Gastroesophageal sphincter (tissue), 4 donors: ENCODE results near the gene MN1. TPM values are rescaled to one million over a fixed set of nuclear protein-coding genes. Genes with fewer than 3 reads are reported as not detected.

Source experiments
- ATAC-seq: fragments of 150-250 bp; one replicate; pipeline ENCODE4 v1.9.1; 2016; ENCODE audit warnings: mild to moderate bottlenecking, moderate library complexity
- H3K27ac ChIP-seq, 4 donors: fragments of 200-600 bp; sonication (generic) in 3 of 4; 1 replicate in 3 of 4; 2 replicates in 1 of 4; pipeline ENCODE4 v1.5.1; 2016 to 2019
- H3K27me3 ChIP-seq: fragments of 200-600 bp; sonication (generic); one replicate; pipeline ENCODE4 v1.5.1; 2019
- H3K36me3 ChIP-seq, 2 donors: fragments of 200-600 bp; sonication (generic); one replicate each; pipeline ENCODE4 v1.5.1; 2019; ENCODE audit warnings: control low read depth in 1 of 2
- H3K4me1 ChIP-seq, 3 donors: fragments of 200-600 bp; sonication (generic); 1 replicate in 2 of 3; 2 replicates in 1 of 3; pipeline ENCODE4 v1.5.1; 2016 to 2019; ENCODE audit warnings: control low read depth in 2 of 3
- H3K4me3 ChIP-seq, 2 donors: fragments of 200-600 bp; sonication (generic); one replicate each; pipeline ENCODE4 v1.5.1; 2019; ENCODE audit warnings: mild to moderate bottlenecking in 1 of 2, moderate library complexity in 1 of 2
- H3K9me3 ChIP-seq, 3 donors: fragments of 200-600 bp; sonication (generic); one replicate each; pipeline ENCODE4 v1.5.1; 2017 to 2019; ENCODE audit warnings: control low read depth in 2 of 3
- EP300 ChIP-seq: sonication (generic); formaldehyde crosslinking; IDR thresholded peaks from one replicate; pipeline ENCODE4 v1.6.1; 2017; ENCODE audit warnings: antibody characterized with exemption, mild to moderate bottlenecking
- POLR2A ChIP-seq, 2 donors: fragments of 450-650 bp; IDR thresholded peaks; one replicate each; pipeline ENCODE4 v1.6.1; 2017; ENCODE audit warnings: antibody characterized with exemption in 2 of 2, mild to moderate bottlenecking in 2 of 2, moderate library complexity in 1 of 2
- POLR2AphosphoS5 ChIP-seq: sonication (generic); formaldehyde crosslinking; IDR thresholded peaks from one replicate; pipeline ENCODE4 v1.6.1; 2017; ENCODE audit warnings: antibody characterized with exemption
- WGBS, 2 donors: methylation state at CpG; one replicate each; pipeline ENCODE4 v1.1.5; 2018; ENCODE audit warnings: low coverage in 1 of 2; 5-methylcytosine and 5-hydroxymethylcytosine counted together
- total RNA-seq, 4 donors: library from RNA; depleted of rRNA; stranded (reverse); fragments of >200 nt; gene quantifications; one replicate each; pipeline ENCODE4 v1.1.0, GENCODE V29; 2016
- TF ChIP-seq, protein P1 (sequence below), 4 experiments: fragments of 200-600 bp in 2 of 4; fragments of 450-650 bp in 2 of 4; sonication (generic) in 1 of 4; IDR thresholded peaks; one replicate each; pipeline ENCODE4 v1.5.1; 2017 to 2019; ENCODE audit warnings: antibody characterized with exemption in 4 of 4, mild to moderate bottlenecking in 2 of 4, moderate library complexity in 2 of 4

MN1 gene
- total RNA-seq, 4 donors from 2014 or later, result 13.4 to 52.8 (median 28.5) TPM

DNA sequence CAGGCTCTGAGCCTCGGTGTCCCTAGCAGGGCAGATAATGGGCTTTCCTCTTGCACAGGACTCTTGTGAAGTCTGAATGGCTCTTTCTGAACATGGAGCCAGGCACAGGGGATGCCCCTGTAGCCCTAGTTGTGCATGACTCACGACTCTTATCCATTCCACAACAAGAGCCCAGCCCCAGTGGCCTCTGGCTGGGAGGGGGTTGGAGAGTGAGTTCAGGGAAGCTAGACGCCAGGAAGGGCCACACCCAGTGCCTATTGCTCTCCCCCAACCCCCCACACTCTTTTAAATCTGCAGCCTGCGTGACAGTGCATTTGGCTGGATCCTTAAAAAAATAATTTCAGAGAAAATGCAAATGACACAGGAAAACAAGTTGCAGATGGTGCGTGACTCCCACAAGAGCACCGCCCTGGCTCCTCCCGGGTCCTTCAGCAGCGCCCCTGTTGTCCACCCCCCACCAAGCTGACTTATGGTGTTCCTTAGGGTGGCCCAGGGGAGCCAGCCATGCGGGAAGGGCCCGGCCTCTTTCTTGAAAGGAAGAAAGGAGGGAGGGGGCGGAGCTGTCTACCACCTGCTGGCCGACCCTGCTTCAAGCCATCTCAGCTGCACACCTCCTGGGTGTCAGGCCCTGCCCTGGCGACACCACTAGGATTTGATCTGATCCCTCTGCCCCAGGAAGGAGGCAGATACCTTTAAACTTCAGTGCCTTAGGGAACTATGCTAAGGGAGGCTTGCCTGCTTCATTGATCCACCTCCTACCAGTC is 74.7 kb downstream of the MN1 start:
- H3K36me3 ChIP-seq, result no peaks in the 10 kb centered on the region
- TF ChIP-seq, protein P1, sequence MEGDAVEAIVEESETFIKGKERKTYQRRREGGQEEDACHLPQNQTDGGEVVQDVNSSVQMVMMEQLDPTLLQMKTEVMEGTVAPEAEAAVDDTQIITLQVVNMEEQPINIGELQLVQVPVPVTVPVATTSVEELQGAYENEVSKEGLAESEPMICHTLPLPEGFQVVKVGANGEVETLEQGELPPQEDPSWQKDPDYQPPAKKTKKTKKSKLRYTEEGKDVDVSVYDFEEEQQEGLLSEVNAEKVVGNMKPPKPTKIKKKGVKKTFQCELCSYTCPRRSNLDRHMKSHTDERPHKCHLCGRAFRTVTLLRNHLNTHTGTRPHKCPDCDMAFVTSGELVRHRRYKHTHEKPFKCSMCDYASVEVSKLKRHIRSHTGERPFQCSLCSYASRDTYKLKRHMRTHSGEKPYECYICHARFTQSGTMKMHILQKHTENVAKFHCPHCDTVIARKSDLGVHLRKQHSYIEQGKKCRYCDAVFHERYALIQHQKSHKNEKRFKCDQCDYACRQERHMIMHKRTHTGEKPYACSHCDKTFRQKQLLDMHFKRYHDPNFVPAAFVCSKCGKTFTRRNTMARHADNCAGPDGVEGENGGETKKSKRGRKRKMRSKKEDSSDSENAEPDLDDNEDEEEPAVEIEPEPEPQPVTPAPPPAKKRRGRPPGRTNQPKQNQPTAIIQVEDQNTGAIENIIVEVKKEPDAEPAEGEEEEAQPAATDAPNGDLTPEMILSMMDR (IDR thresholded peaks at IDR 0.05), result no peak
- no peak for TF ChIP-seq EP300
- TF ChIP-seq POLR2AphosphoS5, result no peak
- no peak for TF ChIP-seq POLR2A (IDR thresholded peaks at IDR 0.05)
- H3K27me3 ChIP-seq, result no peaks in the 10 kb centered on the region
- H3K4me1 ChIP-seq, result peaks cover 0 to 23% (median 4%) of the 10 kb centered on the region in 3 donors
- WGBS, 2 donors, result 27 to 60% methylated on average over 1 to 5 of the region's 13 CpGs
- ATAC-seq, result peak; percentile 91
- H3K27ac ChIP-seq, result peak overlapping the region in 3 of 4 donors; percentile 63 to 74 (median 73)
- H3K4me3 ChIP-seq, result no peak overlapping the region
- no peaks in the 10 kb centered on the region for H3K9me3 ChIP-seq

DNA sequence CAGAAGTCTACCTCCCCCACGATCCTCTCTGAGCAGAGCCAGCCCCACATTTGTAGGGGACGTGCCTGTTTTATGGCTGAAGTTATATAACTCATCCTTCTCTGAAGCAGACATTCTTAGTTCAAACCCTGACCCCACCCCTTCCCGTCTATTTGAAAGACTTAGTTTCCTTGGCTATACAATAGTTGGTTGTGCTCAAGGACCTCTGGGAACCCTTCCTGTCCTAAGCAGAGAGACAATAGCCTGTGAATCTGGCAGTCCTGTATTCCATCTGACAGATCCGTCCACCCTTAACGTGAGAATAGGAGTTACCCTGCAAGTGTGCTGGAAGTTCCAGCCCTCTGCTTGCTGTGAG is 75.2 kb downstream of the MN1 start:
- peak overlapping the region in 3 of 4 donors; percentile 63 to 74 (median 73) for H3K27ac ChIP-seq
- peak; percentile 13 for ATAC-seq

DNA sequence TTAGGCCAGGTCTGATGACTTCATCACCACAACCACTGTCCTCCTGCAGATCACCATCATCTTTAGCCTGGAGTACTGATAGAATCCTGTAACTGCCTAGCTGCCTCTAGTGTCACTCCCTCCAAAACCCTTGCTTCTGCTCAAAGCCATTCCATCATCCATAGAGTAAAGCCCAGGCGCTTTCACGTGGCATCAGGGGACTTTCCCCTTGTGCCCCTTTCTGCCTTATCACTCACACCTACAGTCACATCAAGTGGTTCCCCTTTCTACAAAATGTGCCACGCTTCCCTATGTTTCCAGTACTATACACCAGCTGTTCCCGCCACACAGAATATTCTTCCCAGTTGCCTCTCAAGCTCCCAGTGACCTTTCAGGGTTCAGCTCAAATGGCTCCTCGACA is 75.9 kb downstream of the MN1 start:
- Histone ChIP-seq H3K4me3 (no peak overlapping the region), H3K27ac (peak overlapping the region in 3 of 4 donors; percentile 63 to 74 (median 73))
- WGBS, 2 donors, result 90 to 100% methylated on average over 5 of the region's 5 CpGs

More for the DNA sequence above, 75.2 kb downstream of the MN1 start:
- H3K9me3 ChIP-seq, result no peaks in the 10 kb centered on the region
- 67% methylated on average over 1 of the region's 5 CpGs; no CpG with 5 or more reads in 1 of the 2 donors for WGBS, 2 donors
- H3K4me1 ChIP-seq, result peaks cover 0 to 23% (median 4%) of the 10 kb centered on the region in 3 donors
- no peaks in the 10 kb centered on the region for H3K36me3 ChIP-seq
- no peak for TF ChIP-seq EP300
- TF ChIP-seq, protein P1 (IDR thresholded peaks at IDR 0.05), result no peak
- TF ChIP-seq POLR2A (IDR thresholded peaks at IDR 0.05), result no peak
- no peak for TF ChIP-seq POLR2AphosphoS5
- no peak overlapping the region for H3K4me3 ChIP-seq
- no peaks in the 10 kb centered on the region for H3K27me3 ChIP-seq

DNA sequence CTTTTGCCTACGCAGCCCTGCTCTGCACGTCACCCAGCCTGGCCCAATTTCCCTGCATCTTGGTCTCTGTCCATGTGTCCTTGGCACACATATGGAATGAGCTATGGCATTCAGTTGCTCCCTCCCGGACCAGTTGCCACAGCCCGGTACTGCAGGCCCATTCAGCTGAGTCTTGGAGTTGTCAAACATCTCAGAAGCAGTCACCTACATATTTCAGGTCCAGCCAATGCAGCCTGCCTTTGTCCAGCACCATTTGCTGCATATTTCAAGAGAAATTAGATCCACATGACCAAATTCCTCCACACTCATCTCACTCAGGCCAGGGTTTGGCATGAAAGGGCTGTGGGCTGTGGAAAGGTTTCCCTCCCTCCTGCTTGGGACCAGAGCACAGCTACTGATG is 76.8 kb downstream of the MN1 start:
- Histone ChIP-seq H3K36me3 (no peaks in the 10 kb centered on the region), H3K4me1 (peaks cover 0 to 28% (median 4%) of the 10 kb centered on the region in 3 donors), H3K27me3 (no peaks in the 10 kb centered on the region), H3K4me3 (no peak overlapping the region), H3K27ac (no peak overlapping the region), H3K9me3 (no peaks in the 10 kb centered on the region)
- ATAC-seq, result no peak
- 50% methylated on average over 4 of the region's 4 CpGs; no CpG with 5 or more reads in 1 of the 2 donors for WGBS, 2 donors
- no peak for TF ChIP-seq EP300
- no peak for TF ChIP-seq POLR2A (IDR thresholded peaks at IDR 0.05)
- TF ChIP-seq, protein P1 (IDR thresholded peaks at IDR 0.05), result no peak
- TF ChIP-seq POLR2AphosphoS5, result no peak

More for the DNA sequence above, 75.9 kb downstream of the MN1 start:
- peaks cover 0 to 23% (median 4%) of the 10 kb centered on the region in 3 donors for H3K4me1 ChIP-seq
- no peaks in the 10 kb centered on the region for H3K9me3 ChIP-seq
- ATAC-seq, result no peak
- no peaks in the 10 kb centered on the region for H3K27me3 ChIP-seq
- no peak for TF ChIP-seq POLR2A (IDR thresholded peaks at IDR 0.05)
- no peak for TF ChIP-seq EP300
- TF ChIP-seq, protein P1 (IDR thresholded peaks at IDR 0.05), result no peak
- TF ChIP-seq POLR2AphosphoS5, result no peak
- H3K36me3 ChIP-seq, result no peaks in the 10 kb centered on the region

DNA sequence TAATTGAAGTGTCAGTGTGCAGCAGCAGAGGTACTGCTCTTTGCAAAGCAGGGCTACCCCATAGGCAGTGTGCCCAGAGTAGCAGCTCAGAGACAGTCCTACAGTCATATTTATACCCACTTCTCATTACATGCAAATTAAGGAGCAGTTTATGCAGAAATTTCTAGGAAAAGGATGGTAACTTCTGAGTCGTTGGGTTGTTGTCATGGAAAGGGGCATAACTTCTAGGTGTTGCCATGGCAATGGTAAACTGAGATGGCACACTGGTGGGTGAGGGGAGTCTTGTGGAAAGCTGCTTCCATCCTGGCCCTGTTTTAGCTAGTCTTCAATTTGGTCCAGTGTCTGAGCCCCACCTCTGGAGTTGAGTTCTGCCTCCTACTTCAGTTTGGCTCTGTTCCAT is 77.4 kb downstream of the MN1 start:
- WGBS, 2 donors, result 20% methylated on average over 1 of the region's 1 CpG; no CpG with 5 or more reads in 1 of the 2 donors
- H3K36me3 ChIP-seq, result no peaks in the 10 kb centered on the region
- peaks cover 0 to 33% (median 4%) of the 10 kb centered on the region in 3 donors for H3K4me1 ChIP-seq
- ATAC-seq, result no peak
- no peaks in the 10 kb centered on the region for H3K9me3 ChIP-seq
- H3K27me3 ChIP-seq, result no peaks in the 10 kb centered on the region
- TF ChIP-seq, protein P1 (IDR thresholded peaks at IDR 0.05), result no peak
- no peak for TF ChIP-seq POLR2AphosphoS5
- H3K4me3 ChIP-seq, result no peak overlapping the region
- no peak overlapping the region for H3K27ac ChIP-seq
